ENCODE measurements around the gene NUDT3. TPM values are rescaled to one million over a fixed set of nuclear protein-coding genes. Genes with fewer than 3 reads are reported as not detected.
"Not testable (repeated sequence)": the region's sequence is repeated elsewhere in the genome, so short reads cannot be mapped to it uniquely, and the experiment has no call there.

The NUDT3 gene
- total and polyA plus RNA-seq, 9 donors: 16.0 to 60.7 (median 50.2) TPM

DNA sequence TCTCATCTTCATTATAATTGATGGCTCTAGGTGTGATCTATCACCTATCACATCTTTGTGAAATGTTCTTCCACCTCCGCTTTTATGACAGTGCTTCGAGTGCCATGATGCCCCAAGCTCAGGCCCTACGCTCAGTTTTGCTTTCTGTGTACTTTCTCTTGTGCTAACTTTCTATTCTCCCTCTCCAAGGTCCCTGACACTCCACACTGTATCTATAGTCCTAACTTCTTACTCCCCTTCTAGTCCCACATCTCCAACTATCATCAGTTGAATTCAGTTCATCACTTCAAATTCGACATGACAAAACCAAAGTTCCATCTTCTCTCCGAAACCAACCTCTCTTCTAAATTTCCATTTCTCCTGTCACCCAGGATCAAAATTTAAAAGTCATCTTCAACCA is 16.6 kb downstream of the NUDT3 start:
- H3K27me3 ChIP-seq: no peaks in the 10 kb centered on the region
- intact Hi-C loops (cut with DNase I): no loop called here
- H3K9me3 ChIP-seq: no peaks in the 10 kb centered on the region
- no peaks in the 10 kb centered on the region for H3K36me3 ChIP-seq
- TF ChIP-seq EP300 (IDR thresholded peaks at IDR 0.05) (no peak), POLR2A (IDR thresholded peaks at IDR 0.05) (no peak)
- TF ChIP-seq, protein P1, sequence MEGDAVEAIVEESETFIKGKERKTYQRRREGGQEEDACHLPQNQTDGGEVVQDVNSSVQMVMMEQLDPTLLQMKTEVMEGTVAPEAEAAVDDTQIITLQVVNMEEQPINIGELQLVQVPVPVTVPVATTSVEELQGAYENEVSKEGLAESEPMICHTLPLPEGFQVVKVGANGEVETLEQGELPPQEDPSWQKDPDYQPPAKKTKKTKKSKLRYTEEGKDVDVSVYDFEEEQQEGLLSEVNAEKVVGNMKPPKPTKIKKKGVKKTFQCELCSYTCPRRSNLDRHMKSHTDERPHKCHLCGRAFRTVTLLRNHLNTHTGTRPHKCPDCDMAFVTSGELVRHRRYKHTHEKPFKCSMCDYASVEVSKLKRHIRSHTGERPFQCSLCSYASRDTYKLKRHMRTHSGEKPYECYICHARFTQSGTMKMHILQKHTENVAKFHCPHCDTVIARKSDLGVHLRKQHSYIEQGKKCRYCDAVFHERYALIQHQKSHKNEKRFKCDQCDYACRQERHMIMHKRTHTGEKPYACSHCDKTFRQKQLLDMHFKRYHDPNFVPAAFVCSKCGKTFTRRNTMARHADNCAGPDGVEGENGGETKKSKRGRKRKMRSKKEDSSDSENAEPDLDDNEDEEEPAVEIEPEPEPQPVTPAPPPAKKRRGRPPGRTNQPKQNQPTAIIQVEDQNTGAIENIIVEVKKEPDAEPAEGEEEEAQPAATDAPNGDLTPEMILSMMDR (IDR thresholded peaks at IDR 0.05): no peak
- no peak overlapping the region for H3K27ac ChIP-seq
- no peaks in the 10 kb centered on the region for H3K4me1 ChIP-seq (ENCODE audit: insufficient read depth)
- no peak for DNase-seq
- WGBS, 3 donors: 94 to 95% (median 94%) methylated on average over 5 of the region's 5 CpGs
- H3K4me3 ChIP-seq: no peak overlapping the region

DNA sequence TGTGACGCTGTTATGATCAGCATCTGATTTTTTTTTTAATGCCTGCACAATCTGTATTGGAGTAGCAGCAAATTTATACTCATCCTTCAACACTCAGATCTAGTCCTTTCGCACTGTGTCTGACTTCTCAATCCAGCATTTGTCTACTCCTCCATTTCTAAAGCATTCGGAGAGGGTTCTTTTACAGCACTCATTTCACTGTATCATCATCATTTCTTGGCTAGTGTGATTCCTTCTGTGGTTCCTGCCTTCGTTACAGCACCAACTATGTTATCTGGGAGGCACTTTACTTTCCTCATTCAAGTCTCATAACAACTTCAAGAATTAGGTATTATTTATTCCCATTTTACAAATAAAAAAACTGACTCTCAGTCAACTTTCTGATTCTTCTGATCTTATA is 18.0 kb downstream of the NUDT3 start:
- H3K27ac ChIP-seq: no peak overlapping the region
- no peak for DNase-seq
- H3K4me3 ChIP-seq: no peak overlapping the region
- intact Hi-C loops (cut with DNase I): no loop called here
- H3K27me3 ChIP-seq: no peaks in the 10 kb centered on the region
- H3K4me1 ChIP-seq (ENCODE audit: insufficient read depth): no peaks in the 10 kb centered on the region
- WGBS, 3 donors: 41 to 52% (median 44%) methylated on average over 4 of the region's 4 CpGs
- TF ChIP-seq, protein P1 (IDR thresholded peaks at IDR 0.05): no peak
- TF ChIP-seq EP300 (IDR thresholded peaks at IDR 0.05) (no peak), POLR2A (IDR thresholded peaks at IDR 0.05) (no peak)
- H3K36me3 ChIP-seq: no peaks in the 10 kb centered on the region
- no peaks in the 10 kb centered on the region for H3K9me3 ChIP-seq

DNA sequence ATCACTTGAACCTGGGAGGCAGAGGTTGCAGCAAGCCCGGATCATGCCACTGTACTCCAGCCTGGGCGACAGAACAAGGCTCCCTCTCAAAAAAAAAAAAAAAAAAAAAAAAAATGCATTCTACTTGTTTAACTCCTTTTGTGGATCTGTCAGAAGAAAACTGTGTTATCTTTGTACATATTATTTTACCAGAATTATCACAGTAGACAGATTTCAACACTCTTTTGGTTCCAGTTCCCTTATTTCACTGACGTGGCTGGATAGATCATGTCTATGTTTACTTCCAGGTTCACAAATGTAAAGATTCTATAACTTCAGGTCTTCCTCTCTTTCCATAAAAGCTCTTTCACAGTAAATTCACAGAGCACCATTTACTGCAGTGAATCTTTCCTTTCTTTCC is 18.4 kb downstream of the NUDT3 start:
- Histone ChIP-seq H3K9me3 (no peaks in the 10 kb centered on the region), H3K27me3 (no peaks in the 10 kb centered on the region), H3K4me3 (no peak overlapping the region), H3K27ac (no peak overlapping the region), H3K4me1 (ENCODE audit: insufficient read depth) (no peaks in the 10 kb centered on the region), H3K36me3 (no peaks in the 10 kb centered on the region)
- no peak for TF ChIP-seq EP300 (IDR thresholded peaks at IDR 0.05)
- no peak for TF ChIP-seq POLR2A (IDR thresholded peaks at IDR 0.05)
- TF ChIP-seq, protein P1 (IDR thresholded peaks at IDR 0.05): no peak
- intact Hi-C loops (cut with DNase I): no loop called here
- WGBS, 3 donors: 42 to 68% (median 60%) methylated on average over 3 of the region's 3 CpGs
- no peak for DNase-seq

DNA sequence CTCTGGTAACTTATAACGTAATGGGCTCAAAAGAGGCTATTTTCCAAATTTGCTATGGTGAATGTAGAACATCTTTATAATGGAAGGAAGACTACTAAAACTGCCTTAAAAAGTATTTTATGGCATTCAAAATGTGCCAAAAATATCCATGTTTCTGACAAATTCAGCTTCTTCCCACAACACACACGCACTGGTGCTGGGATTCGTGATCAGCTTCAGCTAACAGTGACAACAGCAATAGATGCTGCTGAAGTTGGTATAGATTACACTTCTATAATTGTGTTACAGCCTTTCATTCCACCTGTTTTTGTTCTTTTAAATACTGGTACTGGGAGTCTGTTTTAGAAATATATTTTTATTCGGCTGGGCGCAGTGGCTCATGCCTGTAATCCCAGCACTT is 19.0 kb downstream of the NUDT3 start:
- TF ChIP-seq EP300 (IDR thresholded peaks at IDR 0.05): no peak
- TF ChIP-seq, protein P1 (IDR thresholded peaks at IDR 0.05): no peak
- TF ChIP-seq POLR2A (IDR thresholded peaks at IDR 0.05): no peak
- H3K27me3 ChIP-seq: no peaks in the 10 kb centered on the region
- H3K4me1 ChIP-seq (ENCODE audit: insufficient read depth): no peaks in the 10 kb centered on the region
- intact Hi-C loops (cut with DNase I): no loop called here
- 92 to 93% (median 93%) methylated on average over 5 of the region's 5 CpGs for WGBS, 3 donors
- H3K4me3 ChIP-seq: no peak overlapping the region
- no peak overlapping the region for H3K27ac ChIP-seq
- H3K9me3 ChIP-seq: no peaks in the 10 kb centered on the region
- H3K36me3 ChIP-seq: no peaks in the 10 kb centered on the region
- DNase-seq: no peak

DNA sequence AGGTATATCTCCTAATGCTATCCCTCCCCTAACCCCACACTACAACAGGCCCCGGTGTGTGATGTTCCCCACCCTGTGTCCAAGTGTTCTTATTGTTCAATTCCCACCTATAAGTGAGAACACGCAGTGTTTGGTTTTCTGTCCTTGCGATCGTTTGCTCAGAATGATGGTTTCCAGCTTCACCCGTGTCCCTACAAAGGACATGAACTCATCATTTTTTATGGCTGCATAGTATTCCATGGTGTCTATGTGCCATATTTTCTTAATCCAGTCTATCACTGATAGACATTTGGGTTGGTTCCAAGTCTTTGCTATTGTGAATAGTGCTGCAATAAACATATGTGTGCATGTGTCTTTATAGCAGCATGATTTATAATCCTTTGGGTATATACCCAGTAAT is 20.6 kb downstream of the NUDT3 start:
- H3K27ac ChIP-seq; intact Hi-C loops (cut with DNase I); H3K9me3 ChIP-seq; H3K36me3 ChIP-seq; H3K4me1 ChIP-seq (ENCODE audit: insufficient read depth); H3K4me3 ChIP-seq; H3K27me3 ChIP-seq; DNase-seq: not testable (repeated sequence)
- 88 to 98% (median 96%) methylated on average over 5 of the region's 5 CpGs for WGBS, 3 donors

All from ovary (tissue), 9 donors.